Measurements from ENCODE around the gene HES1.

HES1 gene

GRCh38 chr3:194166682-194167479, 30.9 kb downstream of the HES1 start:
- TF ChIP-seq CTCF (IDR thresholded peaks at IDR 0.05): no peak

GRCh38 chr3:194167480-194168282, 31.7 kb downstream of the HES1 start:
- TF ChIP-seq CTCF (IDR thresholded peaks at IDR 0.05): no peak

- TF ChIP-seq CTCF (IDR thresholded peaks at IDR 0.05): no peak
Measured at GRCh38 chr3:194168994-194169393, 33.0 kb downstream of the HES1 start.

- no peak for TF ChIP-seq CTCF (IDR thresholded peaks at IDR 0.05)
Measured at GRCh38 chr3:194169595-194169994, 33.6 kb downstream of the HES1 start.

GRCh38 chr3:194170793-194171192, 34.8 kb downstream of the HES1 start:
- no peak for TF ChIP-seq CTCF (IDR thresholded peaks at IDR 0.05)

GRCh38 chr3:194174406-194174805, 38.5 kb downstream of the HES1 start:
- no peak for TF ChIP-seq CTCF (IDR thresholded peaks at IDR 0.05)

GRCh38 chr3:194174980-194175379, 39.0 kb downstream of the HES1 start:
- TF ChIP-seq CTCF (IDR thresholded peaks at IDR 0.05): no peak
